GM19099 (cell line): Measurements from ENCODE around the gene GADD45GIP1.

Experiments used
- POLR2A ChIP-seq: IDR thresholded peaks from 3 replicates; pipeline ENCODE4 v1.6.1; 2011; ENCODE audit warnings: low read depth; ENCODE audit not compliant: insufficient read length; ENCODE audit errors: extremely low read depth

The GADD45GIP1 gene

DNA sequence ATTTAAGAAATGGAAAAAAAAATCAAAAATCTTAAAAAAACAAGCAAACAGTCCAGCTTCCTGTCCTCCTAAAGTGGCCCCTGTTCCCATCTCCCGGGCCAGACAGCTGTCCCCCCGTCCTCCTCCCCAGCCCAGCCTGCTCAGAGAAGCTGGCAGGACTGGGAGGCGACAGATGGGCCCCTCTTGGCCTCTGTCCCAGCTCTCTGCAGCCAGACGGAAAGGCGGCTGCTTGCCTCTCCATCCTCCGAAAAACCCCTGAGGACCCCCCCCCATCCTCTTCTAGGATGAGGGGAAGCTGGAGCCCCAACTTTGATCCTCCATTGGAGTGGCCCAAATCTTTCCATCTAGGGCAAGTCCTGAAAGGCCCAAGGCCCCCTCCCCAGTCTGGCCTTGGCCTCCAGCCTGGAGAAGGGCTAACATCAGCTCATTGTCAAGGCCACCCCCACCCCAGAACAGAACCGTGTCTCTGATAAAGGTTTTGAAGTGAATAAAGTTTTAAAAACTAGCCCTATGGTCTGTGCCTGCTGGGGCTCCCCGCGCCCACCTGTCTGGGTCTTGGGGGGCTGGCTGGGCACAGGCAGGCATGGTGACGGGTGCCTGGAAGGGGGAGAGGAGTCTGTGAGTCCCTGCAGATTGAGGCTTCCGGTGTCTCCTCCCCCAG, 3.8 kb downstream of the GADD45GIP1 start:
- TF ChIP-seq POLR2A = peak; percentile 21

DNA sequence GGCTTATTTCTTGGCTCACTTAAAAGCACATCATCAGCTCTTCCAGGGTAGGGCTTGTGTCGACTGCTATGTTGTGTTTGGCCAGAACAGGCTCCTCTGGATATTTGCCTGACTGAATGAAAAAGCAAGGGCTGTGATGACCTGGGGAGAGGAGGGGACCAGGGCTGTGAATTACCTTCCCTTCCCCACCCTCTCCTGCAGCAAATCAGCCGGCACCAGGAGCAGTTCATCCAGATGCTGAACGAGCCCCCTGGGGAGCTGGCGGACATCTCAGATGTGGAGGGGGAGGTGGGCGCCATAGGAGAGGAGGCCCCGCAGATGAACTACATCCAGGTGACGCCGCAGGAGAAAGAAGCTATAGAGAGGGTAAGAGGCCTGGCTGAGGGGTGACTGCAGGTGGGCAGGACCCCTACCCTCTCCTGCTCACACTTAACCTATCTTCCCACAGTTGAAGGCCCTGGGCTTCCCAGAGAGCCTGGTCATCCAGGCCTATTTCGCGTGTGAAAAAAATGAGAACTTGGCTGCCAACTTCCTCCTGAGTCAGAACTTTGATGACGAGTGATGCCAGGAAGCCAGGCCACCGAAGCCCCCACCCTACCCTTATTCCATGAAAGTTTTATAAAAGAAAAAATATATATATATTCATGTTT, 4.4 kb downstream of the GADD45GIP1 start:
- TF ChIP-seq POLR2A = no peak

DNA sequence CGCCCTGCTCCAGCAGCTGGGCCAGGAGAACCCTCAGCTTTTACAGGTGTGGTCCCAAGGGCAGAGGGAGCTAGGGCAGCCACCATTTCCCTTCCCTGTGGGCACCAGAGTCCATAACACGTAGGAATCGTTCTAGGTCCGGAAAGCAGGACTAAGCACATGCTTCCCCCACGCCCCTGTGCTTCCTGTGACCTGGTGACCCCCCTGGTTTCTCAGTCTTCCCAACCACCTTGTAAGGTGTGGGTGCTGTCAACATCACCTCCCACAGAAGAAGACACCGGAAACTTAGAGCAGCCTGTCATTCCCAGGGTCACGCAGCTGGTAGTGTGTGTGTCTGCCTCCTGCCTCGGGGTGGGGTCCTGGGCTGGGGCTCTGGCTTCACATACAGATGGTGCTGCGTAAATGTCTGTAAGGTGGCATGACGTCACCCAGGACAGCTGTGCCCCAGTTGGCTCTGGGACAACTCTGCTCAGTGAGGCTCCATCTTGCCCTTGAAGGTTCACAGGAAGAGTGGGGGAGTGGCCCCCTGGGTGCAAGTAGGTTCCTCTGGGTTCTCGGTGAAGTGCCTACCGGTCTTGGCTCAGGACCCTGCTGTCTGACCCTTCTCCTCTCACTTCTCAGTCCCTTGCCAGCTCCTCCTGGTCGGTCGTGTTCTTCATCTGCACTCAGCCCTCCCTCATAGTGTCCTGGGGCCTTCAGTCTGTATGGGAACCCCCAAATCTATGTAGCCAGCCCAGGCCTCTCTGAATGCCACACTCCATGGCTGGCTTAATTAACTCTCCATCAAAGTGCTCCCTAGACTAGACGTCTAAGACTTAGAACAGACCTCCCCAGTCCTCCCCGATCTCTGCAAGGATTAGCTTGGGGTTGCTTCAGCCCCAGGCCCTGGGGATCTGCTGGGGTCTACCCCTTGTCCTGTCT, 7.4 kb downstream of the GADD45GIP1 start:
- TF ChIP-seq POLR2A = no peak

DNA sequence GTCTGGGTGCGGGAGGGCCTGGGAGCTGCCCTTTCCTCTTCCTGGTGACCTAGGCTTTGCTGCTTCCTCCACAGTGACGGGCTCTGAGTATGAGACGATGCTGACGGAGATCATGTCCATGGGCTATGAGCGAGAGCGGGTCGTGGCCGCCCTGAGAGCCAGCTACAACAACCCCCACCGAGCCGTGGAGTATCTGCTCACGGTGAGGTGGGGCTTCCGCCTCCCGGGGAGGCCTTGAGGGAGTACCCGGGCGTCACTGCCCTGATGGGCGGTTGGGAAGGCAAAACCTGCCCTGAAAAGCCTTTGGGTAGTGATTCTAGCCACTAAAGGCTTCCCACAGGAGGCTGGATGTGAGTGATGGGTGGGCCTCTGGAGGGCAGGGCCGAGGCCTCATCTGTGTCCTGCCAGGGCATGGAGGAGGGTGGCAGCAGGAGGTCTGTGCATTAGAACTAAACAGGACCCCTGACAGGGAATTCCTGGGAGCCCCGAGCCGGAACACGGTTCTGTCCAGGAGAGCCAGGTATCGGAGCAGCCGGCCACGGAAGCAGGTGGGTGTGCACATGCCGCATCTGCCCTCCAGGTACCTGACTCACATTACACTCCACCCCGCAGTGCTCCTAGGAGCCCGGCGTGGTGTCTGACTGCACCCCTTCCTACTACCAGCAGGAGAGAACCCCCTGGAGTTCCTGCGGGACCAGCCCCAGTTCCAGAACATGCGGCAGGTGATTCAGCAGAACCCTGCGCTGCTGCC, 8.2 kb downstream of the GADD45GIP1 start:
- TF ChIP-seq POLR2A = no peak

DNA sequence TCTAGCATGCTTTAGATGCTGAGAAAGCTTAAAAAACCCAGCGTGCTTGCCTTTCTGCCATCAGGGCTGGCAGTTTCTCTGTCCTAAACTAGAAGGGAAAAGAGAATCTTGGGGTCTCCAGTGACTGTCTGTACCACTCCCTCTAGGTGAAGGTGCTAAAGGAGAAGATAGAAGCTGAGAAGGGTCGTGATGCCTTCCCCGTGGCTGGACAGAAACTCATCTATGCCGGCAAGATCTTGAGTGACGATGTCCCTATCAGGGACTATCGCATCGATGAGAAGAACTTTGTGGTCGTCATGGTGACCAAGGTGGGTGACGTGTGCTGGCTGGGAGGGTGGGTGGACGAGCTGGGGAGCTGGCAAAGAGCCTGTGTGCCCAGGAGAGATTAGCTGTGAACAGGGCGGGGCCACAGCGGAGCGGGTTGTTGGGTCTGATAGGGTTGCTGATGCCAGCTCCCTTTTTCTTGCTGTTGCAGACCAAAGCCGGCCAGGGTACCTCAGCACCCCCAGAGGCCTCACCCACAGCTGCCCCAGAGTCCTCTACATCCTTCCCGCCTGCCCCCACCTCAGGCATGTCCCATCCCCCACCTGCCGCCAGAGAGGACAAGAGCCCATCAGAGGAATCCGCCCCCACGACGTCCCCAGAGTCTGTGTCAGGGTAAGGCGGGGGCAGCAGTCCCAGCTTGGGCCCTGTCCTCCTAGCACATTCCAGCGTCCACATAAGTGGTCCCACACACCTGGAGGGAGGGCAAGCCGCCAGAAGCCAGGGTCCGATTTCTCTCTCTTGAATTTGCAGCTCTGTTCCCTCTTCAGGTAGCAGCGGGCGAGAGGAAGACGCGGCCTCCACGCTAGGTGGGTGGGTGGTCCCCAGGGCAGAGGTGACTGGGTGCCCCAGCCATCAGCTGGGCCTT, 9.1 kb downstream of the GADD45GIP1 start:
- TF ChIP-seq POLR2A = no peak

DNA sequence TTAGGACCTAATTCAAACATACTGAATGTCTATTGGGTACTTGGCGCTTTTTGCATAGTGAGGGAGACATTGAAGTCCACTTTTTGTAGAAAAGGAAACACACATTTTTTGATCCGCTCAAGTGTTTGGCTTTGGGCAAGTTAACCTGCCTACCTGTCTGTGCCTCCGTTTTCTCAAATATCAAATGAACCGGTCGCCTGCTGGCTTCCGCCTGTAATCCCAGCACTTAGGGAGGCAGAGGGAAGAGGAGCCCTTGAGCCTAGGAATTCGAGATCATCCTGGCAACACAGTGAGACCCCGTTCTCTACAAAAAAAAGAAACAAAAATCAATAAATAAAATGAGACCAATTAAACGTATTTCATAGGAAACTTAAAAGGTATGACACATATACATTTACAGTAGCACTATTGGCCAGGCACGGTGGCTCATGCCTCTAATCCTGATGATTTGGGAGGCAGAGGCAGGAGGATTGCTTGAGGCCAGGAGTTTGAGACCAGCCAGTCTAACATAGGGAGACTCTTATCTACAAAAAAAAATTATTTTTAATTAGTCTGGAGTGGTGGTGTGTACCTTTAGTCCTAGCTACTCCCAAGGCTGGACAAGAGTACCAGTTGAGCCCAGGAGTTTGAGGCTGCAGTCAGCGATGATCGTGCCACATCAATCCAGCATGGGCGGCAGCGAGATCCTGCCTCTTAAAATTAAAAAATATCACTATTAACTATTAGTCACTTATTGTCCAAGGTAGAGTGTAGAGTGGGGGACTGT, 10.1 kb downstream of the GADD45GIP1 start:
- no peak for TF ChIP-seq POLR2A

DNA sequence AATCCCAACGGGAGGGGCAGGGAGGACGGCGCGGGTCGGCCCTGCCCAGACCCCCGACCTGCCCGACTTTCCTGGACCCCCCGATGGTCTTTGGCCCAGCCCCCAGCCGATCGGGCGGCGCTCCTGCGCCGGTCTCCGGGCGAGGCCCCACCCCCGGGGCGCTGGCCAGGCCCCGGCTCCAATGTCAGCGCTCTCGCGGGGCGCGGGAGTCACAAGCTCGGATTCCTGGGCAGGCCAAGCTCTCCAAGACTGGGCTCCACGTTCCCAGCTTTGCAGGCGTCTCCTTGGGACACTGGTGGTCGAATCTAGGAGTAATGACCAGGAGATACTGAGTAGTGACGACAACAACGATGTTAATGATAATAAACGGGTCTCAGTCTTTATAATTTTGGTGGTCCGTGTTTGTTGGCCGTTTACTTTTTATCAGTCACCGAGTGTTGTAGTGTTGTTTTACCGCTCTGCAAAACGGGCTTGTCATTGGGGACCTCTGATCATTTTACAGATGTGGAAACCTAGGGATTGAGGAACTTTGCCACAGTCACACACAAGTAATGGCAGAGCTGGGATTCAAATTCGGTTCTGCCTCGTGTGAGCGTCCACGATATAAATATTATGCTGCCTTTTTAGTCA, 10.8 kb downstream of the GADD45GIP1 start:
- TF ChIP-seq POLR2A = peak; percentile 10

DNA sequence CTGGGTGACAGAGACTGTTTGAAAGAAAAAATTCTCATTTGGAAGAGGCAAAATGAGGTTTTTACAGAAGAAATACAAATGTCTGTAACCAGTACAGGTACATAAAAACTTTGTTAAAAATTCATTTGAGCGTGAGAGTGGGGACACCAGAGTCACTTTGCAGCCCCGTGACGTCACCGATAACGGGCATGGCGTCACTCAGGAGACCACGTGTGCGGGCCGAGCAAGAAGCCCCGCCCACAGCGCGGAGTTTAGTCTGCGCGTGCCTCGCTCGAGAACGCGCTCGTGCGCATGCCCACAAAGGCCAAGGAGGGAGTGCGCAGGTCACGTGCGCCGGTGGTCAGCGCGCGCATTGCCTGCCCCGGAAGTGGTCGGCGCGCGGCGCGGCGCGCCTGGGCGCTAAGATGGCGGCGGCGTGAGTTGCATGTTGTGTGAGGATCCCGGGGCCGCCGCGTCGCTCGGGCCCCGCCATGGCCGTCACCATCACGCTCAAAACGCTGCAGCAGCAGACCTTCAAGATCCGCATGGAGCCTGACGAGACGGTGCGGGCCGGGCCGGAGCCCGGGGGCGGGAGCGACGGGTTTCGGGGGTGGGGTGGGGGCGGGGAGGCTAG, 11.4 kb downstream of the GADD45GIP1 start, which contains the start of gene RAD23A:
RAD23A (plus strand) TSS at position 384 of the 613 bp plus-strand sequence; CDS start at position 471, 87 bp downstream.
- TF ChIP-seq POLR2A = peak; percentile 96

DNA sequence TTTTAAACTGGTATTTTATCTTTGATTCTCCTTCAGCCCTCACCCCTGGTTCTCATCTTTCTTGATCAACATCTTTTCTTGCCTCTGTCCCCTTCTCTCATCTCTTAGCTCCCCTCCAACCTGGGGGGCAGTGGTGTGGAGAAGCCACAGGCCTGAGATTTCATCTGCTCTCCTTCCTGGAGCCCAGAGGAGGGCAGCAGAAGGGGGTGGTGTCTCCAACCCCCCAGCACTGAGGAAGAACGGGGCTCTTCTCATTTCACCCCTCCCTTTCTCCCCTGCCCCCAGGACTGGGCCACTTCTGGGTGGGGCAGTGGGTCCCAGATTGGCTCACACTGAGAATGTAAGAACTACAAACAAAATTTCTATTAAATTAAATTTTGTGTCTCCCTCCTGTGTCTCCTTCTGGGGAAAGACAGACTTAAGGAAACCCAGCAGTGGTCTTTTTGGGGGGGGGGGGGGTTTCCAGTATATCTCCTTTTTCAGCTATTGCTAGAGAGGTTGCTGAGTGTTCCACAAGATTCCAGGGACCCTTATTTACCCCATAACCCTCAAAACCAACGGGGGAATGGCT, 12.8 kb downstream of the GADD45GIP1 start:
- TF ChIP-seq POLR2A = no peak

DNA sequence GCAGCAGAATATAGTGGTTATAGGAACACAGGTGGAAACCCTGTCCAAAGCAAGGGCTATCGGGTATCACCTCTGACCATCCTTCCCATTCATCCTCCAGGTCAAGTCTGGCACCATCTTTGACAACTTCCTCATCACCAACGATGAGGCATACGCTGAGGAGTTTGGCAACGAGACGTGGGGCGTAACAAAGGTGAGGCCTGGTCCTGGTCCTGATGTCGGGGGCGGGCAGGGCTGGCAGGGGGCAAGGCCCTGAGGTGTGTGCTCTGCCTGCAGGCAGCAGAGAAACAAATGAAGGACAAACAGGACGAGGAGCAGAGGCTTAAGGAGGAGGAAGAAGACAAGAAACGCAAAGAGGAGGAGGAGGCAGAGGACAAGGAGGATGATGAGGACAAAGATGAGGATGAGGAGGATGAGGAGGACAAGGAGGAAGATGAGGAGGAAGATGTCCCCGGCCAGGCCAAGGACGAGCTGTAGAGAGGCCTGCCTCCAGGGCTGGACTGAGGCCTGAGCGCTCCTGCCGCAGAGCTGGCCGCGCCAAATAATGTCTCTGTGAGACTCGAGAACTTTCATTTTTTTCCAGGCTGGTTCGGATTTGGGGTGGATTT, 13.5 kb downstream of the GADD45GIP1 start:
- no peak for TF ChIP-seq POLR2A

DNA sequence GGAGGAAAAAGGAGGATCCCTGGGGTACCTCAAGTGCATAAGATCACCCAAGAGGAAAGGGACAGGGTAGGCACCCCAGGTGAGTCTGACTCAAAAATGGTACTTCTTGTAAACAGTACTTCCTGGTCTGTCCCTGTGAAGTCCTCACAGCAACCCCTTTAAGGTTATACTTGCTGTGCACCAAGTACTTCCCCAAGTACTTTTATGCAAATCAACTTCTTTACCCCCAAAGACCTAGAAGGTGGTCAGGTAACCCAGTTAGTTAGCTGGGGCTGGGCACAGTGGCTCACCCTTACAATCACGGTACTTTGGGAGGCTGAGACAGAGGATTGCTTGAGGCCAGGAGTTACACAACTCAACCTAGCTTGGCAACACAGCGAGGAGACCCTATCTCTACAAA, 16.1 kb downstream of the GADD45GIP1 start:
- no peak for TF ChIP-seq POLR2A
